Body of pancreas (tissue), 4 donors: ENCODE results near the gene CLDN6. TPM values are rescaled to one million over a fixed set of nuclear protein-coding genes. Genes with fewer than 3 reads are reported as not detected.

ENCODE experiments used
- ATAC-seq: fragments of 150-250 bp; one replicate; pipeline ENCODE4 v1.9.1; 2016
- DNase-seq, 4 donors: peaks; one replicate each; pipeline ENCODE4 v3.0.0-alpha.2; 2019
- H3K27ac ChIP-seq, 4 donors: fragments of 200-600 bp; sonication (generic); 1 replicate in 3 of 4; 2 replicates in 1 of 4; pipeline versions ENCODE4 v1.5.1 to v1.6.1; 2016 to 2019; ENCODE audit warnings: mild to moderate bottlenecking in 1 of 4, mixed read lengths in 1 of 4, moderate library complexity in 1 of 4
- H3K27me3 ChIP-seq, 2 donors: fragments of 200-600 bp; sonication (generic); one replicate each; pipeline ENCODE4 v1.6.0; 2016; ENCODE audit warnings: mild to moderate bottlenecking in 1 of 2
- H3K36me3 ChIP-seq, 2 donors: fragments of 200-600 bp; sonication (generic); replicated peaks in 1 of 2; 2 replicates each; pipeline ENCODE4 v1.5.1; 2016; ENCODE audit warnings: low read depth in 2 of 2; ENCODE audit not compliant: insufficient read depth in 1 of 2
- H3K4me1 ChIP-seq: fragments of 200-600 bp; sonication (generic); one replicate; pipeline ENCODE4 v1.6.0; 2016
- H3K4me3 ChIP-seq, 2 donors: fragments of 200-600 bp; sonication (generic); 1 replicate in 1 of 2; 2 replicates in 1 of 2; pipeline ENCODE4 v1.5.1; 2016 to 2019
- H3K9me3 ChIP-seq, 3 donors: fragments of 200-600 bp; sonication (generic); 1 replicate in 2 of 3; 2 replicates in 1 of 3; pipeline ENCODE4 v1.5.1; 2016
- POLR2A ChIP-seq, 3 donors: fragments of 450-650 bp; IDR thresholded peaks; one replicate each; pipeline ENCODE4 v1.6.1; 2016; ENCODE audit warnings: antibody characterized with exemption in 3 of 3, mild to moderate bottlenecking in 2 of 3
- WGBS, 2 donors: methylation state at CpG; one replicate each; pipeline ENCODE4 v1.1.5; 2017; 5-methylcytosine and 5-hydroxymethylcytosine counted together
- intact Hi-C: fragments of 100-400 bp; cut with DNase I; formaldehyde crosslinking; loops from one replicate; pipeline ENCODE4 v1.15.1; 2023
- total RNA-seq, 2 donors: library from RNA; depleted of rRNA; stranded (reverse); fragments of >200 nt; gene quantifications; one replicate each; pipeline ENCODE4 v1.1.0, GENCODE V29; 2016
- TF ChIP-seq, protein P1 (sequence below), 7 experiments: fragments of 450-650 bp in 4 of 7; fragments of 200-600 bp in 3 of 7; sonication (generic) in 3 of 7; IDR thresholded peaks; one replicate each; pipeline ENCODE4 v1.5.1; 2016 to 2019; ENCODE audit warnings: antibody characterized with exemption in 7 of 7

Gene CLDN6
- total RNA-seq, 2 donors from 2014 or later, result 0.33 to 0.78 TPM

DNA sequence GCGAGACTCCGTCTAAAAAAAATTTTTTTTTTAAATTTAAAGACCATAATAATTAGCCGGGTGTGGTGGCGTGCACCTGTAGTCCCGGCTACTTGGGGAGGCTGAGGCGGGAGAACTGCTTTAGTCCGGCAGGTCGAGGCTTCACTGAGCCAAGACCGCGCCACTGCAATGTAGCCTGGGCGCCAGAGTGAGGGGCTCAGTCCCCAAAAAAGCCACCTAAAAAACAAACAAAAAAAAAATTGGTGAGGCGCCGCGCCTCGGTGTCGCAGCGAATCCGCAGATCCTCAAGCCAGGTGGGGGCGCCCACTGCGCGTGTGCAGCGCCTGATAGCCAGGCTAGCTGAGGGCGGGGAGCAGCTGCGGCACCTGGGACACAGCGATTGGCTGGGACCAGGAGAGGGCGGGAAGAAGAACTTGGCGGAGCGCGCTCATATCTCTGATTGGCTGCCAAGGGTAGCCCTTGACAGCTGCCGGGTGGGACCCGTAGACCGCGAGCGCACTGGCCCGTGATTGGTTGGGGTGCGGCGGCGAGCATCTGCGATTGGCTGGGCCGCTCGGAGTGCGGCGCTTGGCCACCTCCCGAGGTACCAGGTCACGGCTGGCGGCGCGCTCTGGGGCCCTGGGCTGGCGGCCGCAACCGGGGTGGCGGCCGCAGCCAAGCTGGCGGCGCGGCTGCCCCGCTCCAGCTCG lies 14.3 kb downstream of the CLDN6 start:
- no peaks in the 10 kb centered on the region for H3K36me3 ChIP-seq
- H3K4me1 ChIP-seq, result peaks cover 41% of the 10 kb centered on the region
- TF ChIP-seq, protein P1, sequence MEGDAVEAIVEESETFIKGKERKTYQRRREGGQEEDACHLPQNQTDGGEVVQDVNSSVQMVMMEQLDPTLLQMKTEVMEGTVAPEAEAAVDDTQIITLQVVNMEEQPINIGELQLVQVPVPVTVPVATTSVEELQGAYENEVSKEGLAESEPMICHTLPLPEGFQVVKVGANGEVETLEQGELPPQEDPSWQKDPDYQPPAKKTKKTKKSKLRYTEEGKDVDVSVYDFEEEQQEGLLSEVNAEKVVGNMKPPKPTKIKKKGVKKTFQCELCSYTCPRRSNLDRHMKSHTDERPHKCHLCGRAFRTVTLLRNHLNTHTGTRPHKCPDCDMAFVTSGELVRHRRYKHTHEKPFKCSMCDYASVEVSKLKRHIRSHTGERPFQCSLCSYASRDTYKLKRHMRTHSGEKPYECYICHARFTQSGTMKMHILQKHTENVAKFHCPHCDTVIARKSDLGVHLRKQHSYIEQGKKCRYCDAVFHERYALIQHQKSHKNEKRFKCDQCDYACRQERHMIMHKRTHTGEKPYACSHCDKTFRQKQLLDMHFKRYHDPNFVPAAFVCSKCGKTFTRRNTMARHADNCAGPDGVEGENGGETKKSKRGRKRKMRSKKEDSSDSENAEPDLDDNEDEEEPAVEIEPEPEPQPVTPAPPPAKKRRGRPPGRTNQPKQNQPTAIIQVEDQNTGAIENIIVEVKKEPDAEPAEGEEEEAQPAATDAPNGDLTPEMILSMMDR (IDR thresholded peaks at IDR 0.05), result peak; percentile 30 to 85 (median 66)
- TF ChIP-seq POLR2A (IDR thresholded peaks at IDR 0.05), result peak; percentile 82 to 90 (median 84)
- H3K4me3 ChIP-seq, result no peak overlapping the region
- ATAC-seq, result peak; percentile 86
- DNase-seq, result peak; percentile 98 to 99 (median 99)
- H3K9me3 ChIP-seq, result no peaks in the 10 kb centered on the region
- peak overlapping the region in 3 of 4 donors; percentile 91 to 96 (median 94) for H3K27ac ChIP-seq
- 9 to 17% methylated on average over 22 to 47 of the region's 58 CpGs for WGBS, 2 donors
- intact Hi-C loops, result no loop called here
- no peaks in the 10 kb centered on the region for H3K27me3 ChIP-seq

DNA sequence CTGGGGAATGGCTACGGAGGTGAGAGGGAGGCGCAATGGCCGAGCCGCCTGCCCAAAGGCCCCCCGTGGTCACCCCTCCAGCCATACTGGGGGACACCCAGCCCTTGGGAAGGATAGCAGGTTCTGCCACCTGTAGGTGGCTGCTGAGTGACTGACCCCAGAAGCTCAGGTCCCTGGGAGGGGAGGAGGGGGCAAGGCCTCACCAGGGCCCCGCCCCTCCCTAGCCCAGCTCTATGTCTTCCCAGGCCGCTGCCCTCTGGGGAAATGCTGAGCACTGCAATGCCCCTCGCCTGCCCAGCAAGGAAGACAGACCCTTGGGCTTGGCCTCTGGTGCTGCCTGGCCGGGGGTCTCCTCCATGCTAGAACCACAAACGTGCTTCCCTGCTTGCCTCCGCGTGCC lies 16.7 kb downstream of the CLDN6 start:
- ATAC-seq (no peak), DNase-seq (no peak)
- Histone ChIP-seq H3K27ac (no peak overlapping the region), H3K4me1 (peaks cover 17% of the 10 kb centered on the region), H3K36me3 (no peaks in the 10 kb centered on the region), H3K4me3 (no peak overlapping the region), H3K9me3 (no peaks in the 10 kb centered on the region), H3K27me3 (no peaks in the 10 kb centered on the region)
- 71 to 74% methylated on average over 6 to 10 of the region's 12 CpGs for WGBS, 2 donors
- intact Hi-C loops, result no loop called here
- TF ChIP-seq, protein P1 (IDR thresholded peaks at IDR 0.05), result no peak
- TF ChIP-seq POLR2A (IDR thresholded peaks at IDR 0.05), result no peak

DNA sequence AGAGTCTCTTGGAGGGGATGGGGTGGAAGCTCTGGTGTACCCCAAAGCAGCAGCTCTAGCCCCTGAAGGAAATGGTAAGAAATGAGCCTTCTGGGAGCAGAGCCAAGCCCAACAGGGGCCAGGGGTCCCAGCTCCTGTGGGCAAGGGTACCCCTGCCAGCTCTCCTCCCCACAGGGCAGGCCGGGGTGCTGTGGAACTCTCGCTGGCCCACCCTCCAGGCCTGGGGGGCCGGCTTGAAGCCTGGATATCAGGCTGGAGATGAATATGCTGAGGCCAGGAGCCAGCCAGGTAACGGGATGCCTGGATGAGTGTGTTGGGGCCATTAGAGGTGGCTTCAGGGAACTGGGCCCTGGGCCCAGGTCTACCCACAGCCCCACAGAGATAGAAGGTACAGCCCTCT lies 17.4 kb downstream of the CLDN6 start:
- ATAC-seq (no peak), DNase-seq (no peak)
- H3K4me1 ChIP-seq, result peaks cover 9% of the 10 kb centered on the region
- H3K4me3 ChIP-seq, result no peak overlapping the region
- no peaks in the 10 kb centered on the region for H3K27me3 ChIP-seq
- no peak overlapping the region for H3K27ac ChIP-seq
- 89% methylated on average over 2 to 4 of the region's 4 CpGs for WGBS, 2 donors
- TF ChIP-seq, protein P1 (IDR thresholded peaks at IDR 0.05), result no peak
- no peak for TF ChIP-seq POLR2A (IDR thresholded peaks at IDR 0.05)
- intact Hi-C loops, result no loop called here
- no peaks in the 10 kb centered on the region for H3K9me3 ChIP-seq
- no peaks in the 10 kb centered on the region for H3K36me3 ChIP-seq

DNA sequence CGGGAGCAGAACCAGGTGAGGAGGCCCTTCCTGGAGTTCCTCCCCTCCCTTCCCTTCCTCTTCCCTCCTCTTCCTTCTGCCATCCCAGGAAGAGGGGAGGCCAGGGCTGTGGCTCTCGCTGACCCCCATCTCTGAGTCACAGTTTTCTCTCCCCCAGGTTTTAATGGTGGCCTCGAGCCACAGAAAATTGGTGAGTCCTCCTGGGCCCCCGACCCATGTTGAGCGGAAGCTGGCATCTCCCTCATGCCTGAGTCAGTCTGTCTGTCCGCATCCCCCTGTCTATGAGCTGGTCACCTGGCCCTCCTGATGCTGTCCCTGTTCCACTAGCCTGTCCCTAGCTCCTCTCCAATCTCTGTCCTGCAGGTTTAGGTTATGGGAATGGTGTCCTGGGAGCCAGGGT lies 18.1 kb downstream of the CLDN6 start:
- ATAC-seq (no peak), DNase-seq (no peak)
- WGBS, 2 donors, result 84 to 90% methylated on average over 6 of the region's 6 CpGs
- H3K9me3 ChIP-seq, result no peaks in the 10 kb centered on the region
- H3K4me3 ChIP-seq, result no peak overlapping the region
- no peak overlapping the region for H3K27ac ChIP-seq
- intact Hi-C loops, result no loop called here
- H3K36me3 ChIP-seq, result no peaks in the 10 kb centered on the region
- H3K27me3 ChIP-seq, result no peaks in the 10 kb centered on the region
- peaks cover 9% of the 10 kb centered on the region for H3K4me1 ChIP-seq
- TF ChIP-seq, protein P1 (IDR thresholded peaks at IDR 0.05), result no peak
- no peak for TF ChIP-seq POLR2A (IDR thresholded peaks at IDR 0.05)

DNA sequence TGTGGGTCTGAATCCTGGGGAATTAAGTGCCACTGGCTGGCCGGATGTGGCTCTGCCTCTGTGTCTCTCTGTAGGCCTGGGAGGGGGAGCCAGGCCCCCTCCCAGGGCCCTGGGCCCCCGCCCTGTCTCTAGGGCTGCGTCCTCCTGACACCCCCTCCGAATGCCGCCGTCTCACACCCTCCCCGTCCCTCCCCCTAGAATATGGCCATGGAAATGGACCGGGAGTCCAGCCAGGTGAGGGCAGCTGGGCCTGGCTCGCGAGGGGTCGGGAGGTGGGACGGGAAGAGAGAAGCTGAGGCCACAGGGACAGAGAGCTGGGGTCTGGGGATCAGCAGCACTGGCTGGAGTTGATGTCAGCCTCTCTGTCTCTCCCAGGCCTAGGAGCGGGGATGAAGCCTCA lies 21.7 kb downstream of the CLDN6 start:
- WGBS, 2 donors, result 82 to 93% methylated on average over 3 to 13 of the region's 13 CpGs
- DNase-seq (no peak), ATAC-seq (no peak)
- TF ChIP-seq, protein P1 (IDR thresholded peaks at IDR 0.05), result no peak
- TF ChIP-seq POLR2A (IDR thresholded peaks at IDR 0.05), result no peak
- no peak overlapping the region for H3K4me3 ChIP-seq
- intact Hi-C loops, result no loop called here
- H3K27me3 ChIP-seq, result no peaks in the 10 kb centered on the region
- no peaks in the 10 kb centered on the region for H3K9me3 ChIP-seq
- H3K36me3 ChIP-seq, result no peaks in the 10 kb centered on the region
- H3K27ac ChIP-seq, result no peak overlapping the region
- no peaks in the 10 kb centered on the region for H3K4me1 ChIP-seq
